Measurements from ENCODE around the gene STK32B. TPM values are rescaled to one million over a fixed set of nuclear protein-coding genes. Genes with fewer than 3 reads are reported as not detected.

STK32B gene
- total RNA-seq, 1 donor, result 5.3 TPM

DNA sequence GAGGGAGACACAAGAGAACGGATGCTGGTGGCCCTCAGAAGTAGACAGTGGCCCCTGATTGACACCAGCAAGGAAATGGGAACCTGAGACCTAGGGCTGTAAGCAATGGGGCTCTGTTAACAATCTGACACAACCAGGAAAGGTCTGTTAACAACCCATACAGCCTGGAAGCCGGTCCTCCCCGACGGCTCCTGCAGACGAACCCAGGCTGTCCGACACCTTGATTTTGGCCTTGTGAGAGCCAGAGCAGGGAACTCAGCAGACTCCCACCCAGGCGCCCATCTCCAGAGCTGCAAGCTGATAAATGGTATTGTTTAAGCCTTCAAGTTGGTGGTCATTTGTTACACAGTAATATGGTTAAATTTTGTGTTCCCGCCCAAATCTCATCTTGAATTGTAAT, 21.8 kb upstream of the STK32B start:
- TF ChIP-seq, protein P1, sequence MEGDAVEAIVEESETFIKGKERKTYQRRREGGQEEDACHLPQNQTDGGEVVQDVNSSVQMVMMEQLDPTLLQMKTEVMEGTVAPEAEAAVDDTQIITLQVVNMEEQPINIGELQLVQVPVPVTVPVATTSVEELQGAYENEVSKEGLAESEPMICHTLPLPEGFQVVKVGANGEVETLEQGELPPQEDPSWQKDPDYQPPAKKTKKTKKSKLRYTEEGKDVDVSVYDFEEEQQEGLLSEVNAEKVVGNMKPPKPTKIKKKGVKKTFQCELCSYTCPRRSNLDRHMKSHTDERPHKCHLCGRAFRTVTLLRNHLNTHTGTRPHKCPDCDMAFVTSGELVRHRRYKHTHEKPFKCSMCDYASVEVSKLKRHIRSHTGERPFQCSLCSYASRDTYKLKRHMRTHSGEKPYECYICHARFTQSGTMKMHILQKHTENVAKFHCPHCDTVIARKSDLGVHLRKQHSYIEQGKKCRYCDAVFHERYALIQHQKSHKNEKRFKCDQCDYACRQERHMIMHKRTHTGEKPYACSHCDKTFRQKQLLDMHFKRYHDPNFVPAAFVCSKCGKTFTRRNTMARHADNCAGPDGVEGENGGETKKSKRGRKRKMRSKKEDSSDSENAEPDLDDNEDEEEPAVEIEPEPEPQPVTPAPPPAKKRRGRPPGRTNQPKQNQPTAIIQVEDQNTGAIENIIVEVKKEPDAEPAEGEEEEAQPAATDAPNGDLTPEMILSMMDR (IDR thresholded peaks at IDR 0.05; ENCODE audit: insufficient read depth, low read length), result no peak
- H3K4me3 ChIP-seq (ENCODE audit: low read depth, low read length), result no peak overlapping the region
- DNase-seq (ENCODE audit: low read depth), result no peak

DNA sequence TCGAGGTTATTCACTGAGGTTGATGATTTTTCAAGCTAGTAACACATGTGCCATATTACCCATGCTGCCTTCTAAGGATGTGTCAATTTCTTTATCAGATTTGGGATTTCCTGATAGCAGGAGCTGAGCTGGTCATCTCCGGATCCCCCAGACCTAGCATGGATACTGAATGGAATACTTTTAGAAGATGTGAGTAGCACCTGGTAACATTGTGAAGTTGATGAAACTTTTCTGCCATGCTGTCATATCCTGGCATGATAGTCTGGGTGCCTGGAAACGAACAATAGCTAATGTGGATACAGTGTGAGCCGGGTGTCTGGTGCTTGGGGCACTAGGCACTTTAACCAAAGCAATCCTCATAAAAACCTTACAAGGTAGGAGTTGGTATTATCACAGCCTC, 21.1 kb upstream of the STK32B start:
- TF ChIP-seq, protein P1 (IDR thresholded peaks at IDR 0.05; ENCODE audit: insufficient read depth, low read length), result no peak
- DNase-seq (ENCODE audit: low read depth), result no peak
- H3K4me3 ChIP-seq (ENCODE audit: low read depth, low read length), result no peak overlapping the region

DNA sequence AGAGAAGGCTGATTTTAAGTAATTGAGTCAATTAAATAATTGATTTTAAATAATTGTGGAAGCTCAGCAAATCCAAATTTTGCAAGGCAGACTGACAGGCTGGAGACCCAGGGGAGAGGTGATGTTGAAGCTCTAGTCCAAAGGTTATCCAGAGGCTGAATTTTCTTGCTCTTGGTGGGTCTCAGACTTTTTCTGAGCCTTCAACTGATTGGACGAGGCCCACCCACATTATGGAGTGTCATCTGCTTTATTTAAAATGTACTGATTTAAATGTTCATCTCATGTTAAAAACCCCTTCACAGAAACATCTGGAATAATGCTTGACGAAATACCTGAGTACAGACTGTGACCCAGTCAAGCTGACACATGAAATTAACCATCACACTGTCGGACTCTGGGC, 20.4 kb upstream of the STK32B start:
- TF ChIP-seq, protein P1 (IDR thresholded peaks at IDR 0.05; ENCODE audit: insufficient read depth, low read length), result no peak
- no peak for DNase-seq (ENCODE audit: low read depth)

DNA sequence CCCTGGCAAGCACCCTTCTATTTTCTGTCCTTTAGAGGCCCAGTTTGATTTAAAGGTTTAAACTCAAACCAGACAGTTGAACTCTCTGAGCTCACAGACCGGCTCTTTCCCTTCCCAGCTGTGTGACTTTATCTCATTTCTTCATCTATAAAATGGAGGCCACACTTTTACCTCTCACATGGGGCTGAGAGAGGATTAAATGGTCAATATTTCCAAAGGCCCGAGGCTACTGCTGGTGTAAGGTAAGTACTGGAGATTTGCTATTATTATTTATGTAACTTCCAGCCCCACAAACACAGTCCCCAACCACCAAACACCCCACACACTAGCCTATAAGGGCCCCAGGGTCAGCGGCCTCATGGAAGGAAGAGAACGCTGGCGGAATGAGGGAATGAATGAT, 18.5 kb upstream of the STK32B start:
- DNase-seq (ENCODE audit: low read depth), result no peak
- no peak overlapping the region for H3K4me3 ChIP-seq (ENCODE audit: low read depth, low read length)
- TF ChIP-seq, protein P1 (IDR thresholded peaks at IDR 0.05; ENCODE audit: insufficient read depth, low read length), result no peak

More for the DNA sequence above, 20.4 kb upstream of the STK32B start:
- no peak overlapping the region for H3K4me3 ChIP-seq (ENCODE audit: low read depth, low read length)

DNA sequence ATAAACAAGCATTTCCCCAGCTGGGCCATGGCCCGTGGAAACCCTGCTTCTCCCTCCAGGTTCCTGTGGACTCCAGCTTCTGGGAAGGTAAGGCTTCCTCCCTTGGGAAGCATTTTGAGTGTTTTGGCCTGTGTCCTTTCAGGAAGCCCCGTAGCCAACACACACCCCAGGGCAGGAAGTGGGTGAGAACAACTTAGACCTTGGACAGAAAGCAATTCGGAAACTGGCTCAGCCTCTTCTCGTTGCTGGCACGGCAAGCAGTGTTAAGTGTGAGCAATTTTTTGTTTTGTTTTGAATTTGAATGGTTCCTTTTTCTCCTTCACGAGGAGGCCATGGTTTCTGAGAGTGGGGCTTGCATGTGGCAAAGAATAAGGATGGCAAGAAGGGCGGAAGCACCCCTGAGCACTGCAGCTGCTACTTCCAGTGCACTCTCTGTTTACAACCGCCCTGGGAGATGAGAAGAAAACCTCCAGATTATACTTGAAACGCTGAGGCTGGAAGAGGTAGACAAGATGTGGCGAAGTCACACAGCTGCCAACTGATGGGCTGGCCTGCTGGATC, 17.9 kb upstream of the STK32B start:
- H3K4me3 ChIP-seq (ENCODE audit: low read depth, low read length), result no peak overlapping the region
- peak; percentile 57 for DNase-seq (ENCODE audit: low read depth)
- TF ChIP-seq, protein P1 (IDR thresholded peaks at IDR 0.05; ENCODE audit: insufficient read depth, low read length), result no peak

DNA sequence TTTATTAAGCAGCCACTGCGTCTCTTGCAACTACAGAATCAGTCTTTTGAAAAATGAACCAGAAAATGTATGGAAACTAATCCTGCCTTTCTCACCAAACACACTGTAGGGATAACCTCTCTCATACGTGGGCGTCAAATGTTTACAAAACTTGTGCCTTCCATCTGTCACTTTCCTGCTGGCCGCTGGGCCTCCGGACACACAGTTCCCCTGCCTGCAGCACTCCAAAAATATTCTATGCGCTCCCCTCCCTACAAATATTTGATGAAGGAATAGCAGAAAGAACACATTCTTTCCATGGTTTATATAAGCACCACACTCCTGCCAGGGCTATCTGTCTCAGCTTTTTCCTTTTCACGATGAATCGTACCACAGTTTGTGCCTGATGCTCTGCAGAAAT, 17.1 kb upstream of the STK32B start:
- H3K4me3 ChIP-seq (ENCODE audit: low read depth, low read length), result no peak overlapping the region
- TF ChIP-seq, protein P1 (IDR thresholded peaks at IDR 0.05; ENCODE audit: insufficient read depth, low read length), result no peak
- no peak for DNase-seq (ENCODE audit: low read depth)

DNA sequence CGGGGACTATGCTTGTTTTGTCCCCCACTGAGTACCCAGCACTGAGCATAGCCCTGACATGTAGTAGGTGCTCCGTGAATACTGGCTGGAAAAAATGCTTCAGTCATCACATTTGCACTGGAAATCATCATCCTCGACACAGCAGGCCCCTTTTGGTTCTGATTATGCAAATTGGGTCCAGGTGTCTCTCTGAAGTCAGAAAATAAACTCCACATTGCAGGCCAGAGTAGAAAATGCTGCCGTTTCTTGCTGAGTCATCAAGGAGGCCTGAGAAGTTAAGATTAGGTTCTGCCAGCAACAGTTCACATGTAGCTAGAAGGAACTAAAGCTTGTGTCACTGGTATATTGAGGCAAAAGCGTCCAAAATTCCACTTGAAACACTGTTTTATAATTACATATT, 15.0 kb upstream of the STK32B start:
- H3K4me3 ChIP-seq (ENCODE audit: low read depth, low read length), result no peak overlapping the region
- TF ChIP-seq, protein P1 (IDR thresholded peaks at IDR 0.05; ENCODE audit: insufficient read depth, low read length), result no peak
- DNase-seq (ENCODE audit: low read depth), result peak; percentile 86

All from fibroblast of the aortic adventitia (primary cell).